HG02970 (cell line): ENCODE results near the gene KDM4C.

Experiments
- ATAC-seq: cut with Tn5 transposase; IDR thresholded peaks from one replicate; pipeline ENCODE4 v1.9.1; 2021; ENCODE audit warnings: mild to moderate bottlenecking, moderate library complexity, moderate number of reproducible peaks; ENCODE audit not compliant: unreplicated experiment, low FRiP score

Gene KDM4C

DNA sequence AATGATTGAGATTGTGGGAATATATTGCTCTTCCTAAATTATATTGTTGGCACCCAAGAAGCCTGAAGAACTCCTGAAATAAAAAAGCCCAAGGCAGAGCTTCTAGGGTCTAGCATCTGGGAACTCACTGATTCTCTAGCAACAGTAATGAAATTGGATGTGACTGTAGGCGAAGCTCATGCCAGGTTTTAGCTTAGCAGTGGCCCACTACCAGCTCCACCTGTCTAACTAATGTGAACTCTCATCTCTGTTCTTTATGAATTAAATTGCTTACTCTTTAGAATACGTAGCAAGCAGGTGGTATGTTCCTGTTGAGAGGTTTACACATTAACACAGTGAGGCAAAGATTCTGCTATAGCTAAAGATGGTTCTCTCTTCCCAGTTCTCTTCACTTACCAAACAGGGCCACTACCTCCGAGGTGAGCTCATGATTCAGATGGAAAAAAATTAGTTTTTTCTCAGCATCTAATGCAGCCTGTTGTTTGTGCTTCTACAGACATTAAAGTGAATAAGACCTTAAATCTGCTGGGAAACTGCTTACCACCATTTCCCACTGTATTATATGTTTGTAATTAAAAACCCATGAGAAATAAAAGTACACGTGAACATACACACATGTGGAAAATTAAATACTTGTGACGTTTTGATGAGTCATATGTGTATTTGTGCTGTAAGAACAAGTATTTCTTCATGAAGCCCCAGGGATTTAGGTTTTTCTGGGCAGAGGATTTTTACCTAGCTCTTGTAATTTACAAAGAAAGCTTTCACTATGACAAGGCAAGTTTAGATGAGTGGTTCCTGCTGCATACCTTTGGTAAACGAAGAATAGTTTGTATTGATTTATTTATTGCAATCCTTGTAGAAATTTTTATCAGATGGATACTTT lies 360.1 kb downstream of the KDM4C start:
- peak; percentile 72 for ATAC-seq

- peak; percentile 41 for ATAC-seq
These were observed 360.9 kb downstream of the KDM4C start for GRCh38 chr9:7118633-7119032.

DNA sequence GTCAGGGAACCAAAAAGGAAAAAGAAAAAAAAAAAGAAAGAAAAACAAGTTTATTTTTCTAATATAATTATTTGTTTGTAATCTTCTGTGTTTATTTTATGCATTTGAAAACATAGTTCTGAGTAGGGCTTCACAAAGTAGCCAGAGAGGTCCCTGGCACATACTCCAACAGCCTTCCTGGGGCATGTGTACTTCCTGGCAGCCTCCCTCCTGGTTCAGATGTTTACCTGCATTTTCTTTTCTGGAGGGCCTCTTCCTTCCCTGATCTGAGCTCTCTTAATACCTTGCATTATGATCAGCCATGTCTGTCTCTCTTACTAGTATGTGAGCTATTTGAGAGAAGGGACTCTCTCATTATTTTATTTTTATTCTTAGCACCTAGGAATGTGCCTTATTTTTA lies 361.8 kb downstream of the KDM4C start:
- ATAC-seq: no peak

GRCh38 chr9:7121055-7121454 lies 363.3 kb downstream of the KDM4C start:
- peak; percentile 44 for ATAC-seq

DNA sequence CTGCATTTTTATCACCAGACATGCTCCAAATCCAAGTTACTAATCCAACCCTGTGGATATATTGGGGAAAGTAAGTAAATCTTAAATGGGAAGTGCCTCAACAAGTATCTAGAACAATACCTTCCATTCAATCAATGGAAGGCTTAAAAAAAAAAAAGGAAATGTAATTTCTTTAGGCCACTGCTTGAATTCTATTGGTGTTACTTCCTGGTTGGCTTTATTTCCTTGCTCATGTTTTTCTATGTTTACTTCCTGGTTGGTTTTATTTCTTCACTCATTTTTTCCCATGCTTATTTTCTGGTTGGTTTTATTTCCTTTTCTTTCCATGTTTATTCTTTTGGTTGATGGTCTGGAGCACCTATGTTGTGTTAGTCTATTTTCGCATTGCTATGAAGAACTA lies 363.9 kb downstream of the KDM4C start:
- no peak for ATAC-seq

DNA sequence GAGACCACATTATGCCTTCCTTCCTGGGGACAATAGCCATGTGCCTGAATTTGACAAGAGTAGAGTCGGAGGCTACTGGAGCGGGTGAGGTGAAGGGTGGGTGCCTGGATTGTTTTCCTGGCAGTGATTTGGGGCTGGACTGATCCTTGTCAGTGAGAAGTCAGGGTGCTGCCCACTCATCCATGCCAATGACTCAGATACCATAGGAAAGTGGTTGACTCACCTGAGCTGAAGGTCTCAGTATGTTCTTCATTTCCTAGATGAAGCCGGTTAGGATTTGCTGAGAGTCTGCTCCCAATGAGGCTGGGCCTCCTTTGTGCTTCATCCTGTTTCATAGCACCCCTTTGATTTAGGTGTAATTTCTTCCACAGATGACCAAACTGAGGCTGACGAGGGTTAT lies 366.0 kb downstream of the KDM4C start:
- no peak for ATAC-seq

GRCh38 chr9:7125231-7125630 lies 367.5 kb downstream of the KDM4C start:
- ATAC-seq: no peak

DNA sequence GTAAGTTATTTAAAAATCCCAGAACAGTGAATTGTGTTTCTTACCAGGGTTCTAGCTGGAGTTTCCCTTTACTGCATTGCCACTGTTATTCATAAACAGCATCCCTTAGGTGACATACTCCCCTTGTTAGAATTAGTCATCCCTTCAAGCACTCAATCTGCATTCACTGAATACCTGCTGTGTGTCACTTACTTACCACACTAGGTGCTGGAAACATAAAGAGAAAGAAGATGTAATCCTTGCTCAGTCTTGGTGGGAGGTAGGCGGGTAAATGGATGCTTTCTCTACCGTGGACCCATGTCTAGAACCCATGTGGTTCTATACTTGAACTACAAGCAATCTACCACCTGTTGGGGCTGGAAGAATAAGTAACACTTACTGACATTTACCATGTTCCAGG lies 371.6 kb downstream of the KDM4C start:
- no peak for ATAC-seq

DNA sequence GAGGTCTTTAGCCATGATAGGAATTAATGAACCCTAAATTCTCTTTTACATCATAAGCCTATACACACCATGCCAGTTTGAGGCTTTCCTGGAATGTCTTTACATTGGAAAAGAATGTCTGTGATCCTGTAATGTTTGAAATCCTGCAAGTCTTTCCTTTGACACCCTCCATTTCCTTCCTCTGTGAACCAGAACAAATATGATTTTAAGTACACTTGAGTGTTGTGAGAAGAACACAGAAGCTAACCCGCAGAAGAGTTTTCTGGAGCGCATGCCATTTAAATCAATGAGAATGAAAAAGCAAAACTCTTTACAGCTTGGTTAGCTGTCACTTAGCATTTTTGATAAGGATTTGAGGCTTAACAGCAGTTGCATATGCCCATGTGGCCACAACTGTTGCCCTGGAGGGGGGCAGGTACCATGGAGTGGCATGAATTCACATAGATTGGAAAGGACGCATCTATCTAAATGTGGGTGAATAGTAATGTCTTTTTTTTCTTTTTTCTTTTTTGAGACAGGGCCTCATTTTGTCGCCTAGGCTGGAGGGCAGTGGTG lies 372.6 kb downstream of the KDM4C start:
- ATAC-seq: no peak

- no peak for ATAC-seq
These were observed 374.8 kb downstream of the KDM4C start for GRCh38 chr9:7132605-7133004.

- ATAC-seq: no peak
These were observed 378.0 kb downstream of the KDM4C start for GRCh38 chr9:7135735-7136134.

- no peak for ATAC-seq
These were observed 379.3 kb downstream of the KDM4C start for GRCh38 chr9:7137040-7137439.

DNA sequence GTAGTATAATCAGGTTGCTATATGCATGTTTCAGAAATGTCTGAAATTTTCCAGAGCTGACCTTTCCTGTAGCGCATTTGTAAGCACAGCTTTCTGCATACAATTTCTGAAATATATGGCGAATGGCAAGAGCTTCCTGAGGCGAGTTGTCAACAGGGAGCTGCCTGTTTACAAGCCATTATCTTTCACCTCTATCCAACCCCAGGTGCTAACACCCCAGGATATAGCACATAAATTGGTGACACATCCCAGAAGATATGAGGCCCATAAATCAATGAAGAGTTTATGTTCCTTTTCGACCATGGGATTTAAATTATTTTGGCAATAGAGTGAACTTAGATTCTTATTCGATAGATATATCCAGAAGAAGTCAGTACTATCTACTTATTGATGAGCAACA lies 379.8 kb downstream of the KDM4C start:
- ATAC-seq: no peak

DNA sequence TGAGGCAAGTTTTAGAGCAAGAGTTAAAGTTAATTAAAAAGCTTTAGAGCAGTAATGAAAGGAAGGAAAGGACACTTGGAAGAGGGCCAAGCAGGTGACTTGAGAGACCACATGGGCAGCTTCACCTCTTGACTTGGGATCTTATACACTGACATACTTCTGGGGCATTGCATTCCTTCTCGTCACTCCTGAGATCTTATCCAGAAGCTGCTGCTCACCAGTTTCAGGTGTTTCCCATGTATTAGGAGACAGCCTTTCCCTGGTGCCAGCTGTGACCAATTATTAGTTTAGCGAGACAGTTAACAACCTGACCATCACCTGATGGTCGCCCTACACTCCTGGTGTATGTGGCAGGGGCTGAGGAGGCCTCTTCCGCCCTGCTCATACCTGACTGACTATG lies 382.1 kb downstream of the KDM4C start:
- no peak for ATAC-seq

- no peak for ATAC-seq
These were observed 382.6 kb downstream of the KDM4C start for GRCh38 chr9:7140401-7140800.

DNA sequence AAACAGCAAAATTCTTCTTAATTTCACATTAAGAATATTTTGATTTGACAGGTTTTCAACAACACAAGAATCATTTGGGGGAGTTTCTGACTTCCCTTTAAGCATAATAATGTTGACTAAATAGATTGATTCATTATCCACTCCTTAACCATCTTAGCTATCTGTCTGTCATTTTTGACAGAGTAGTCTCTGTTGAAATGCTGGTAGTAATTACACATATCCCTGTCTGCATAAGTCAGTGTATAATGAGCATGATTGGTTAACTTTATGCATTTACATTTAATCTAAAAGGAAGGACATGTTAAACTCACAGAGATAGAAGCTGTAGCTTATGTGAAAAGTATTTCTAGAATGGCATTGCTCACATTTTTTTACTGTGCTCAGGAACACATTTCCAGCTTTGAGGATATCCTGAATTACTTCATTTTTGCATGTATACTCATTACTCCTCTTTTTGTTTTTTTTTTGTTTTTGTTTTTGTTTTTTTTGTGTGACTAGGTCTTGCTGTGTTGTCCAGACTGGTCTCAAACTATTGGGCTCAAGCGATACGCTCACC lies 385.9 kb downstream of the KDM4C start:
- ATAC-seq: no peak

- ATAC-seq: no peak
These were observed 386.7 kb downstream of the KDM4C start for GRCh38 chr9:7144265-7145046.

DNA sequence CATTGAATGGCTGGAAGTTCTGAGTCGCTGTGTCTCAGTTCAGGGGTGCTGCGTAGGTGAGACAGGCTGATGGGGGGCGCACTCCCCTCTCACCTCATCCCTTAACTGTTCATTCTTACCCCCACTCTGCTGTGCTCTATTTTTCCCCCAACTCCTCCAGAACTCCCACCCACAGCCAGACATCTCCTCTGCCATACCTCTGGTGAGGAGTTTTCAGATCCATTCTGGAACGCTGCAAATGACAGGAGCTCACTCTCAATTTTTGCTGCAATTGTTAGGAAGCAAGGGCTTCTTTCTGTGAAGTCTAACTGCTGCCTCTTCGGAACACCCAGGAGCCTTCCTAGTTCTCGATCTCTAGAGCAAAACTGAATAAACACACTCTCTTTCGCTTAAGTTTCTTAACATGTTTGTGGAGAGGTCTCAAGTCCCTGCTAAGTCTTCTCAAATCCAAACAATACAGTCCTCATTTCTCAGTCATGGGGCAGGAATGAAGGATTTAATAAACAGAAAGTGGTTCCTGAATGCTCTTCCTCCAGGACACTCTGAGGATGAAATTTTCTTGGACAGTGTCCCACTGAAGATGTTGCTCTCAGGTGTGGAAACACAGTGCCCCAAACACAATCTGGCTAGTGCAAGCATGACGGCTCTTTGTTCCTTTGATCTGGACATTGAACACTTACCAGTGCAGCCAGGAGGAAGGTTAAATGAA lies 387.7 kb downstream of the KDM4C start:
- ATAC-seq: no peak

- no peak for ATAC-seq
These were observed 388.8 kb downstream of the KDM4C start for GRCh38 chr9:7146582-7146981.
